AG04450 (cell line): ENCODE data around the gene MTG1. TPM values are rescaled to one million over a fixed set of nuclear protein-coding genes. Genes with fewer than 3 reads are reported as not detected.
"Not testable (repeated sequence)": the region's sequence is repeated elsewhere in the genome, so short reads cannot be mapped to it uniquely, and the experiment has no call there.

ENCODE experiments used
- CTCF ChIA-PET: fragments of 300-600, 350-600 bp; formaldehyde crosslinking; extraction: SDS; loops from one replicate; lab custom pipeline; 2022; ENCODE audit warnings: antibody characterized with exemption, inconsistent platforms; lab: Charles Lee
- POLR2A ChIA-PET: fragments of 350-600 bp; formaldehyde crosslinking; extraction: SDS; loops from one replicate; lab custom pipeline; 2021; ENCODE audit warnings: antibody characterized with exemption, inconsistent platforms; lab: Yijun Ruan, JAX
- DNase-seq: peaks from one replicate; pipeline ENCODE4 v3.0.0-alpha.2; 2011; ENCODE audit warnings: low read depth, low spot score
- H3K27ac ChIP-seq: one replicate; pipeline ENCODE4 v1.5.1; 2012; ENCODE audit warnings: low read depth, low read length, control low read depth
- H3K27me3 ChIP-seq: one replicate; pipeline ENCODE4 v1.6.0; 2012; ENCODE audit warnings: low read length; ENCODE audit not compliant: control insufficient read depth, insufficient read depth
- H3K4me3 ChIP-seq: 2 replicates; pipeline ENCODE4 v1.5.1; 2011; ENCODE audit warnings: mild to moderate bottlenecking, low read depth, low read length, control low read depth
- H3K9me3 ChIP-seq: 2 replicates; pipeline ENCODE4 v1.5.1; 2012; ENCODE audit warnings: low read length; ENCODE audit not compliant: control insufficient read depth, insufficient read depth
- polyA plus RNA-seq: library from polyadenylated mRNA; depleted of rRNA; stranded (reverse); fragments of >200 nt; gene quantifications from 2 replicates; pipeline ENCODE4 v1.2.3, GENCODE V29; 2011
- TF ChIP-seq, protein P1 (sequence below): IDR thresholded peaks from 2 replicates; pipeline ENCODE4 v1.5.1; 2011; ENCODE audit warnings: low read depth, low read length, control low read depth, inconsistent platforms

Gene MTG1
- polyA plus RNA-seq, 1 experiment = 36.1 TPM

DNA sequence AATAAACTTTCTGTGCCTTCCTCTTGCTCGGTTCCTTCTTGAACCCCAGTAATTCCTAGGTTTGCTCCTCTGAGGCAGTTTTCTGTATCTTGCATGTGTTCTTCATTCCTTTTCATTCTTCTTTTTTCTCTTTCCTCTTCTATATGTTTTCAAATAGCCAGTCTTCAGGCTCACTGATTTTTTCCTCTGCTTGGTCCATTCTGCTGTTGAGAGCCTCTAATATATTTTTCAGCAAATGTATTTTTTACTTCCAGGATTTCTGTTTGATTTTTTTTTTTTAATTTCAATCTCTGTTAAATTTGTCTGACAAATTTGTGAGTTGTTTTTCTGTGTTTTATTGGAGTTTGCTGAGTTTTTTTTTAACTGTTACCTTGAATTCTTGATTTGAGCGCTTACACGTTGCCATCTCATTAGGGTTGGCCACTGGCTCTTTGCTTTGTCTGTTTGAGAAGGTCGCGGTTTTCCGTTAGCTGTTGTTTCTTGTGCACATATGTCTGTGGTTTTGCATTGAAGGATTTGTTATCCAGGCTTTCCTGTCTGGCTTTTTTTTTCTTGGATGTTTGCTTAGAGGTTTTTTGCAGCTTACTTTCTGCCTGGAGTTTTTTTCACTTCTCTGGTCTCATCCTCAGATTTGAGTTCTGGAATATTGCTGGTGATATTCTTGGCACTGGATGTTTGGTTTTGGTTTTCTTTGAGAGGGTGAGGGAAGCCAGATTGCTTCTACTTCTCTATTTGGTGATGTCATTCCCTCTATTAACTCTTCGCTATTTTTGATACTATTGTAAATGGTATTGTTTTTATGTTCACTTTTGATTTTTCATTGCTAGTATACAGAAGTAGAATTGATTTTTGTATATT lies 17.8 kb downstream of the MTG1 start:
- no peak for DNase-seq
- H3K27ac ChIP-seq = no peak overlapping the region
- H3K9me3 ChIP-seq = peaks cover 12% of the 10 kb centered on the region
- CTCF ChIA-PET = interaction anchor here (0.7 to 1.2 kb wide), 2 partner anchors 82 kb away, joined by 3 to 5 read pairs; no protein-coding TSS in a partner anchor
- TF ChIP-seq, protein P1, sequence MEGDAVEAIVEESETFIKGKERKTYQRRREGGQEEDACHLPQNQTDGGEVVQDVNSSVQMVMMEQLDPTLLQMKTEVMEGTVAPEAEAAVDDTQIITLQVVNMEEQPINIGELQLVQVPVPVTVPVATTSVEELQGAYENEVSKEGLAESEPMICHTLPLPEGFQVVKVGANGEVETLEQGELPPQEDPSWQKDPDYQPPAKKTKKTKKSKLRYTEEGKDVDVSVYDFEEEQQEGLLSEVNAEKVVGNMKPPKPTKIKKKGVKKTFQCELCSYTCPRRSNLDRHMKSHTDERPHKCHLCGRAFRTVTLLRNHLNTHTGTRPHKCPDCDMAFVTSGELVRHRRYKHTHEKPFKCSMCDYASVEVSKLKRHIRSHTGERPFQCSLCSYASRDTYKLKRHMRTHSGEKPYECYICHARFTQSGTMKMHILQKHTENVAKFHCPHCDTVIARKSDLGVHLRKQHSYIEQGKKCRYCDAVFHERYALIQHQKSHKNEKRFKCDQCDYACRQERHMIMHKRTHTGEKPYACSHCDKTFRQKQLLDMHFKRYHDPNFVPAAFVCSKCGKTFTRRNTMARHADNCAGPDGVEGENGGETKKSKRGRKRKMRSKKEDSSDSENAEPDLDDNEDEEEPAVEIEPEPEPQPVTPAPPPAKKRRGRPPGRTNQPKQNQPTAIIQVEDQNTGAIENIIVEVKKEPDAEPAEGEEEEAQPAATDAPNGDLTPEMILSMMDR = no peak
- no peak overlapping the region for H3K4me3 ChIP-seq
- POLR2A ChIA-PET = no interaction called here
- no peaks in the 10 kb centered on the region for H3K27me3 ChIP-seq

DNA sequence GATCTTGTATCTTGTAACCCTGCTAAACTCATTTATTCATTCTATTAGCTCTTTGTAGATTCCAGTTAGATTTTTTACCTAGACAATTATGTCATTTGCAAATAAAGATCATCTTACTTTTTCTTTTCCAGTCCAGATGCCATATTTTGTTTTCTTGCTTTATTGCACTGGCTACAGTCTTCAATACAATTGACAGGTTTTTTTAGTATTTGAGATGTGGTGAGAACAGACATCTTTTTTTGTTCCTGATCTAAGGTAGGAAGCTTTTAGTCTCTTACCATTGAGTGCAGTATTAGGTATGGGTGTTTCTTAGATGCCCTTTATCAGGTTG lies 18.4 kb downstream of the MTG1 start:
- no peak overlapping the region for H3K4me3 ChIP-seq
- TF ChIP-seq, protein P1 = no peak
- H3K27me3 ChIP-seq = no peaks in the 10 kb centered on the region
- POLR2A ChIA-PET = no interaction called here
- H3K9me3 ChIP-seq = peaks cover 12% of the 10 kb centered on the region
- DNase-seq = no peak
- CTCF ChIA-PET = interaction anchor here (0.7 kb wide), 1 partner anchor 83 kb away, joined by 3 read pairs; no protein-coding TSS in a partner anchor
- H3K27ac ChIP-seq = no peak overlapping the region

DNA sequence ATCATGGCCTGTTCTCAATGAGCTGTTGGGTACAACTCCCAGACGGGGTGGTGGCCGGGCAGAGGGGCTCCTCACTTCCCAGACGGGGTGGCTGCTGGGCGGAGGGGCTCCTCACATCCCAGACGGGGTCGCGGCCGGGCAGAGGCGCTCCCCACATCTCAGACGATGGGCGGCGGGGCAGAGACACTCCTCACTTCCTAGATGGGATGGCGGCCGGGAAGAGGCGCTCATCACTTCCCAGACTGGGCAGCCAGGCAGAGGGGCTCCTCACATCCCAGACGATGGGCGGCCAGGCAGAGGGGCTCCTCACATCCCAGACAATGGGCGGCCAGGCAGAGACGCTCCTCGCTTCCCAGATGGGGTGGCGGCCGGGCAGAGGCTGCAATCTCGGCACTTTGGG lies 20.4 kb downstream of the MTG1 start:
- CTCF ChIA-PET, H3K4me3 ChIP-seq, DNase-seq, H3K27ac ChIP-seq, H3K27me3 ChIP-seq, POLR2A ChIA-PET: not testable (repeated sequence)
- H3K9me3 ChIP-seq = peaks cover 12% of the 10 kb centered on the region

DNA sequence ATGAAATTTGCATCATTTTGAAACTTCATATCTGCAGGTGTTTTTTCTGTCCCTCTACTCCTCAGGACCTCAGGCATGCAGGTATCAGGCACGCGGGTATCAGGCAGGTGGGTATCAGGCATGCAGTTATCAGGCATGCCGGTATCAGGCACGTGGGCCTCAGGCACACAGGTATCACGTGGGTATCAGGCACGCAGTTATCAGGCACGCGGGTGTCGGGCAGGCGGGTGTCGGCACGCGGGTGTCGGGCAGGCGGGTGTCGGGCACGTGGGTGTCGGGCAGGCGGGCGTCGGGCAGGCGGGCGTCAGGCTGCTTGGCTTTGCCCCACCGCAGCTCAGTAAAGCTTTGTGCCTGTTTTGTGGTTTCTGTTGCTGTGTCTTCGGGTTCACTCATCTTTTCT lies 21.8 kb downstream of the MTG1 start:
- peaks cover 7% of the 10 kb centered on the region for H3K9me3 ChIP-seq
- POLR2A ChIA-PET = no interaction called here
- CTCF ChIA-PET = interaction anchor here (0.7 kb wide), 1 partner anchor 75 kb away, joined by 3 read pairs; no protein-coding TSS in a partner anchor
- H3K4me3 ChIP-seq = no peak overlapping the region
- TF ChIP-seq, protein P1 = no peak
- DNase-seq = no peak
- no peaks in the 10 kb centered on the region for H3K27me3 ChIP-seq
- H3K27ac ChIP-seq = no peak overlapping the region

- no peak overlapping the region for H3K27ac ChIP-seq
- peaks cover 5% of the 10 kb centered on the region; the same call in 1 of the 2 replicates for H3K9me3 ChIP-seq
- TF ChIP-seq, protein P1 = no peak
- POLR2A ChIA-PET = no interaction called here
- H3K27me3 ChIP-seq = no peaks in the 10 kb centered on the region
- no peak for DNase-seq
- H3K4me3 ChIP-seq = no peak overlapping the region
- CTCF ChIA-PET = interaction anchor here (1.0 kb wide), 1 partner anchor 89 kb away, joined by 3 read pairs; no protein-coding TSS in a partner anchor
Measured at GRCh38 chr10:133418289-133418993, 24.5 kb downstream of the MTG1 start.
